OCI-LY7 (cell line): ENCODE results near the gene MBL2.

Experiments used
- CTCF ChIP-seq: fragments of 200-600 bp; sonication (generic); conservative IDR thresholded peaks from 2 replicates; pipeline ENCODE4 v1.5.1; 2014; ENCODE audit warnings: mild to moderate bottlenecking, antibody characterized with exemption, low read length, moderate library complexity, mixed read lengths
- EZH2phosphoT487 ChIP-seq: fragments of 200-600 bp; sonication (generic); IDR thresholded peaks from 2 replicates; pipeline ENCODE4 v1.6.1; 2018; ENCODE audit warnings: low read depth, borderline replicate concordance, mild to moderate bottlenecking, mixed run types, antibody characterized with exemption, low read length, moderate library complexity, mixed read lengths

GRCh38 chr10:52810761-52811160 lies 38.2 kb upstream of the MBL2 start:
- TF ChIP-seq CTCF (no peak), EZH2phosphoT487 (no peak)
